Measurements from ENCODE around the gene RSRC1. TPM values are rescaled to one million over a fixed set of nuclear protein-coding genes. Genes with fewer than 3 reads are reported as not detected.

The RSRC1 gene
- total and polyA plus RNA-seq, 2 of the 8 experiments (the other 6 are each of a cell fraction or from before 2014, with no cell fraction given), result 2.0 to 27.9 TPM

DNA sequence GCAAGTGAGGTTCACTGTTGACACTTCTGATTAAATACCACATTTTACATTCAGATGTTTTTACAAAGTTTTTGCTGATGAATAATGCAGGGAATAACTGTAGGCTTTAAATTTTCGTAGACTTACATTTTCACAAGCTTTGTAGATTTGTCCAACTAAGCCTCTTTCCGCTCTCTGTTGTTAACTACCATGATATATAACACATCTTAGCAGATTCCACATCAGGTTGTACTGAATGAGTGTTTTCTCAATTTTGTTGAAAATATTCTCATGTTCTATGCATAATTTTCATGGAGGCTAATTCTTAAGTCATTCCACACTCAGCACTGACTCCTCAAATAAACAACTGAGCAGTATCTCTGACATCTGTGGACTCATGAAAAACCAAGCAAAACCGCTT is 168.3 kb downstream of the RSRC1 start (continued):
- no peak for TF ChIP-seq EZH2 (IDR thresholded peaks at IDR 0.05; ENCODE audit: low read depth, low read length, severe bottlenecking)
- TF ChIP-seq RNF2 (IDR thresholded peaks at IDR 0.05; ENCODE audit: borderline replicate concordance, low read depth, low read length, missing control alignments, poor library complexity, severe bottlenecking), result no peak

All from H1 (cell line).